Pulmonary artery endothelial cell (primary cell): ENCODE data around the gene CFAP61. TPM values are rescaled to one million over a fixed set of nuclear protein-coding genes. Genes with fewer than 3 reads are reported as not detected.
"Not testable (repeated sequence)": the region's sequence is repeated elsewhere in the genome, so short reads cannot be mapped to it uniquely, and the experiment has no call there.

Experiments
- DNase-seq: peaks from one replicate; pipeline ENCODE4 v3.0.0-alpha.2; 2011; ENCODE audit warnings: low read depth, low spot score
- total RNA-seq: library from RNA; depleted of rRNA; stranded (reverse); fragments of >200 nt; gene quantifications from 2 replicates; pipeline ENCODE4 v1.2.3, GENCODE V29; 2014

The CFAP61 gene
- total RNA-seq, 1 donor from 2014 or later: not detected

DNA sequence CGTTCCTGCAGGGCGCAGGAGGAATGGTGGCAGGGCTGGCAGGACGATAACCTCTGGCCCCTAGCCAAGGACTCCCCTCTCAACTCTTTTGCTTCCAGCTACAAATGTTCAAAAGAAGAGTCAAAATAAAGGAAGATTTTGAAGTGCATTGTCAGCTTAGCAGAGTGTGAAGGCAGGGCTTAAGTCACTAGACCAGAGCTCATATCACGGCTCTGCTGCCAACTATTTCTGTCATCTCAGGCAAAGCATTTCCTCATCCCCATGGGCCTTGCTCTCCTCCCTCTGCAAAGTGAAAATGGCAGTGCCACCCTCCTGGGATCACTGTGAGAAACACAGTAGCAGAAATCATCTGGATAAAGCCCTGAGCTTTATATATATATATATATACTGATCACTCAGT is 36.7 kb downstream of the CFAP61 start:
- no peak for DNase-seq

GRCh38 chr20:20089939-20090338 is 37.6 kb downstream of the CFAP61 start:
- no peak for DNase-seq

DNA sequence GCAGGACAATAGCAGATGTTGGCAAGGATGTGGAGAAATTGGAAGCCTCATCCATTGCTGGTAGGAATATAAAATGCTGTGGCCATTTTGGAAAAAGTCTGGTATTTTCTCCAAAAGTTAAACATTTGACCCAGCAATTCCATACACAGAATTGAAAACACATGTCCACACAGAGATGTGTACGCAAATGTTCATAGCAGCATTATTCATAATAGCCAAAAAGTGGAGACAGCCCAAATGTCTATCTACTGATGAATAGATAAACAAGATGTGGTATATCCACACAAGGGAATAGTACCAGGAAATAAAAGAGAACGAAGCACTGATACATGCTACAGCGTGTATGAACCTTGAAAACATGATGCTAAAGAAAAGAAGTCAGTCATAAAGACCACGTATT is 40.5 kb downstream of the CFAP61 start:
- no peak for DNase-seq

GRCh38 chr20:20094410-20094809 is 42.1 kb downstream of the CFAP61 start:
- DNase-seq: no peak

DNA sequence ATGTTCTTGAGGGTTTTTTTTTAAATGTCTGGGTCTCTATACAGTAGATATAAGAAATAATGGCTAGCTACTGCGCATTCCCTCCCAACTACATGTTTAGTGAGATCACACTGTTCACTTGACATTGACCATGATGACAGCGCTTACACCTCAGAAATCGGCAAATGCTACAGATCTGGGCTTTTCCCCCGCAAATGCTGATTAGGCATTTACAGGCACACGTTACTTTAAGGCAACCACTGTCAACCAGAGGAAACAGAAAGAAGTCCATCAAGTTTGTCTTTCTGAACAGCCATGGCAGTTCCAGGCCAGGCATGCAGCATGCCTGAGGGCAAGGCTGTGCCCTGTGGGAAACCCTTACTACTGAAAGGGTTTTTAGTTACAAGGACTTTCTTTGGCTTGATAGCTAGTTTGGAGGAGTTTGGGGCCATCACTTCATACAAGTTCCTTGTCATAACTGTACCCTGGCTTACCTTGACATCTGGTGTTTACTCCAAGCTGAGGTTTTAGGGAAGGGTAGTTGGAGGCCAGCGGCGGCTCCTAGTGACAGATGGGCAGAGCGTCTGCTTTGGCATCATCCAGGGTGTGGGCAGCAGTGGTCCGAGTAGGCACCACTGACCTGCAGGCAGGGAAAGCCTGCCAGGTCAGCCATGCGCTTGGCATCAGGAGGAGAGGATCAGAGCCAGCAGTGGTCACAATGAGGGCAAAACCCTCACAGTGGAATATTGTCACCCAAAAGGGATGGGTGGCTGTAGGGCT is 43.0 kb downstream of the CFAP61 start:
- no peak for DNase-seq

DNA sequence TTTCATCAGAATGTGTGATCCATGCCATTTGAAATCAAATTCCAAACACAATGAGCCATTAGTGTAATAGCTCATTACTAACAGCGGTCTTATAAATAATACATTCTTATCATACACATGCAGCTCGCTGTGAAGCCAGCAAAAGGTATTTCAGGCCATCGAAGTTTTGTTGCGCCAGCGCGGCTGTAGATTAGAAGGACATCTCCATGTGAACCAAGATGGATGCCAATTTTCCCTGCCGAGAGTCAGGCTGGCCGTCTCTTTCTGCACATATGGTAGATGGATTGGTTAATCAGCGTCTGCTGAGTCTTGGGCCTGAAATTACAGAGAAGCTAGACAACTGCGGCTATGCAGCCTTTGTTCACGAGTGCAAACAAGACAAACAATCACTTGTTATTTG is 44.1 kb downstream of the CFAP61 start:
- no peak for DNase-seq

- no peak for DNase-seq
These were observed 48.5 kb downstream of the CFAP61 start for GRCh38 chr20:20100881-20101280.

GRCh38 chr20:20102163-20102562 is 49.8 kb downstream of the CFAP61 start:
- DNase-seq: no peak

DNA sequence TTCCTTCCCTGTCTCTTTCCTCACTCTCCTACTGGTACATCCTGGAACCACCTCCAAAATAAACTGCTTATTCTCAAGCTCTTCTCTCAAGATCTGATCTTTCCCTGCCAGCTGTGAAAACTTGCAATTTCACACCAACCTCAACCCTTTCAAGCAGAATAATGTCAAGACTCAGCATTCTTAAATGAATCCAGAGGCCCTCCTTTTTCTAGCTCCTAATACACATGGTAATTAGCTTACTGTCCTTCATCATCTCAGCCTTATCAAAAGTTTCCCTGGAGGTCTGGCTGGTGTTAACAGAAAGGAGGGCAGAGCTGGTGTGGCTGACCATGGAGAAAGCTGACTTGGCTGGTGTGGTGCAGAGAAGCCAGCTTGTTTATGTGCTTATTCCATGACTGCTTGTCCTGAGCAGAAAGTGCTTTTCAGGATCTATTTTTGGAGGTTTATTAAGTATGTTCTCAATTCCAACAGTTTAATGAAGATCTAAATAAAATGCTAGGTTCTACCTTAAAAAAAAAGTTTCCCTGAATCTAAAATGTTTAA is 50.5 kb downstream of the CFAP61 start:
- DNase-seq: no peak

GRCh38 chr20:20103486-20103885 is 51.2 kb downstream of the CFAP61 start:
- DNase-seq: no peak

- DNase-seq: not testable (repeated sequence)
These were observed 70.9 kb downstream of the CFAP61 start for GRCh38 chr20:20123187-20123586.

DNA sequence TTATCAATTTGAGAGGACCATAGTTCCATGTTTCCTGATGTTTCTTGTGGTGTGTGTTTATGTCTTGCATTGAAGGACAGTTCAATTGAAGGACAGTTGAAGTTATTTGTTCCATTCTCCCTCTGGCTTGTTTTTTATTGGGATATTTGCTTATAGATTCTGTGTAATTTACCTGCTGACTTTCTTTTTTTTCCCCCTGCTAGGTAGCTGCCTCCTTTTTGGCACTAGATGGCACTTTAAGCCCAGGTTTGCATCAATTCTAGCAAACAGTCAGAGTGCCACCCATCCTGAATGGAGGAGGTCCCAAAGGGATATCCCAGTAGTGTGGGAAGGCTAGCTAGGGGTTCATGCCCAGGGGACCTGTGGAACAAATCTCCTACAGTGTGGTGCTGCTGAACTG is 78.1 kb downstream of the CFAP61 start:
- DNase-seq: no peak

GRCh38 chr20:20134941-20135575 is 82.7 kb downstream of the CFAP61 start:
- DNase-seq: peak; percentile 44

- no peak for DNase-seq
These were observed 84.0 kb downstream of the CFAP61 start for GRCh38 chr20:20136313-20136712.

DNA sequence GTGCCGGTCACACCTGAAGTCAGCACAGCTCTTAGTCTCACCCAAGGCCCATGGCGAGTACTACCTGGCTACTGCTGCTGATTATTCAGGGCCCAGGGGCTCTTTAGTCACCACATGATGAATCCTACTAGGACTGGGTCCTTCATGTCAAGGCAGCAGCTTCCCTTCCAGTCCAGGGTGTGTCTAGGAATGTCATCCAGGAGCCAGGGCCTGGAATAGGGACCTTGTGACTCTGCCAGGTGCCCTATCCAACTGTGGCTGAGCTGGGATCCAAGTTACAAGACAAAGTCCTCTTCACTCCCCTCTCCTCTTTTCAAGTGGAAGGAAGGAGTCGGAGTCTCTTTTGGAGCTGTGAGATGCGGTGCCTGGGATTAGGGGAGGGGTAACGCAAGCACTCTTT is 85.5 kb downstream of the CFAP61 start:
- no peak for DNase-seq

DNA sequence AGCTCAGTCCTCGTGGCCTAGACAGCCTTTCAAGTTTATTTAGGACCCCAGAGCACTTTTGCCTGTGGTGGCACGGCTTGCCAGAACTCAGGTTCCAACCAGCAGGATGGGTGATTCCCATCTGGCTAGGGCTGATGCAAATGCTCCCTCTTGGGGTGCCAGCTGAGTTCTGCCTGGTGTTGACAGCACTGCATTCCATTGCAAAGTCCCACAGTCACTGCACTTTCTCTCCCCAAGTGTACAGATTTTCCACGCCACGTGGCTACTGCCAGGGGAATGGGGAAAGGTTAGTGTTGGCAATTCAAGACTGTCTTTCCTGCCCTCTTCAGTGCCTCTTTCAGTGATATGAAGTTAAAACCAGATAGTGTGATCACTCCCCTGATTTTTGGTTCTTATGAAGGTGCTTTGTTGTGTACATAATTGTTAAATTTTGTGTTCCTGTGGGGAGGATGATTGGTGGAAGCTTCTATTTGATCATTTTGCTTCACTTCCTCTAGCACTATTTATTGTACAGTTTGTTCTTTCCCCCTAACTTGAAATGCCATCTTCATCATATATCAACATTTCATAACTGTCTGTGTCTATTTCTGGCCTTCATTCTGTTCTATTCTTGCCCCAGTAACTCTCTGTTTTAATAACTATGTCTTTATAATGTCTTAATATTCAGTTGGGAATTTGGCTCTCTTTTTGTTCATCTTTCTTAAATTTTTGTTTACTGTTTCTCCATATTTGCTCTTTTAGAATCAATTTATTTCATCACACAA is 86.2 kb downstream of the CFAP61 start:
- DNase-seq: no peak

DNA sequence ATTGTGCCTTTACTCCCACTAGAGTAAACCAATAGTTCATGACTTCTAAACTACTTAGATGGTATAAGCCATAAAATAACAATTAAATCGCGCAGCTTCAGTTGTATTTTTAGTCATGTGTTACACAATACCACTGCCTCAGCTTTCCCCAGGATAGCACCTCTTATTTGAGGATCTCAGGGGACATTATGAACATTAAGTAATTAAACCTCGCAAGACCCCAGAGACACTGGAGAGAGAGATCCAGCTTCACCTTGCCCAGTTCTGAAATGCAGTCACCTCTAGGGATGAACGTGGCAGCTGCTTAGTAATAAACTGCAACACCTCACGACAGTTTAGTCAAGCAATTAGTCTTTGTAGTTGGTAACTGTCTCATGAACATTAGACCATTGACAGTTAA is 87.1 kb downstream of the CFAP61 start:
- DNase-seq: no peak

- no peak for DNase-seq
These were observed 90.8 kb downstream of the CFAP61 start for GRCh38 chr20:20143165-20143564.

DNA sequence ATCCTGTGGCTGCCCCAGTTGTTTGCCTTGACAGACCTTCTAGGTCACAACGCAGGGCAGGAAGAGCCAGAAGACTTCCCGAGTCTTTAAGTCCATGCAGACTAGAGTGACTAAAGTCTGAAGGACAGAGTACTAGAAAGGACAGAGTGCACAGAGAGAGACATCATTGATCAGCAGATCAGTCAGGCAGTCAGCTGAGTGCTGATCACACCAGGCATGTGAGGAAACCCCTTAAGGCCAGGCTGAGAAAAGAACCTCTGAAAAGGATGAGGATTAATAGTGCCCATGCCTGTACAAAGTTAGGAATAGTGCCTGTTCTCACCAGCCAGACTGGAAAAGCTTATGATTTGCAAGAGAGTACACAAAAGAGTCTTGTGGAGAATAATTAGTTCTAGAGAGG is 91.3 kb downstream of the CFAP61 start:
- no peak for DNase-seq

- DNase-seq: no peak
These were observed 96.4 kb downstream of the CFAP61 start for GRCh38 chr20:20148779-20149178.

DNA sequence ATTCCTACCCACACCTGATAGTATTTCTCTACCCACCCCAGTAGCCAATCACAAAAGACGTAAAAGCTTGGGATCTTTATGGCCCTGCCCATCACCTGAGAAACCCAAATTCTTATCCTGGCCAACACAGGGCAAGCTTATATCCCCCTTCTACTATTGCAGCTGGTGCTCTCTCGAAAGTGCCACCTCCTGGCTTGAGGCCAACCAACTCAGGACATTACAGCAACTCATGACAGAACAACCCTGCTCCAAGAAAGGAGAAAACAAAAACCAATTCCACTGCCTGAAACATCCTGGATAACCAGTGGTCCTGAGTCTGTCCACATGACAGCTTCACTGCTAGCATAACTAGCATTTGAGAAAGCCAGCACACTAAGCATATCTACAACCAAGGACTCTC is 97.9 kb downstream of the CFAP61 start:
- DNase-seq: no peak

- no peak for DNase-seq
These were observed 108.2 kb downstream of the CFAP61 start for GRCh38 chr20:20160520-20160919.
